GM13976 (cell line): Measurements from ENCODE around the gene RASAL3.

Source experiments
- DNase-seq: peaks from one replicate; pipeline ENCODE4 v3.0.0; 2012; ENCODE audit warnings: low spot score
- CTCF ChIP-seq: IDR thresholded peaks from 2 replicates; pipeline ENCODE4 v1.5.1; 2012; ENCODE audit warnings: borderline replicate concordance, mild to moderate bottlenecking; ENCODE audit not compliant: insufficient read depth; ENCODE audit errors: extremely low read depth, missing control alignments, control extremely low read depth
- in situ Hi-C: fragments of 300-500 bp; cut with MboI; formaldehyde crosslinking; loops from one replicate; pipeline ENCODE4 v1.12.0; 2022; ENCODE audit warnings: low sequenced_read_pairs, mixed read lengths, inconsistent platforms; ENCODE audit not compliant: unreplicated experiment

The RASAL3 gene

GRCh38 chr19:15448778-15449619 lies 15.3 kb downstream of the RASAL3 start:
- in situ Hi-C loops, result no loop called here
- TF ChIP-seq CTCF, result no peak

GRCh38 chr19:15448044-15448777 lies 16.1 kb downstream of the RASAL3 start:
- in situ Hi-C loops, result no loop called here
- TF ChIP-seq CTCF, result no peak
- DNase-seq, result no peak

More at GRCh38 chr19:15448778-15449619, 15.3 kb downstream of the RASAL3 start:
- DNase-seq, result peak; percentile 69

GRCh38 chr19:15447057-15447456 lies 17.3 kb downstream of the RASAL3 start:
- DNase-seq, result no peak
- in situ Hi-C loops, result no loop called here
- no peak for TF ChIP-seq CTCF

- in situ Hi-C loops, result no loop called here
- DNase-seq, result no peak
- TF ChIP-seq CTCF, result no peak
These were observed 18.5 kb downstream of the RASAL3 start for GRCh38 chr19:15445807-15446376.

GRCh38 chr19:15445227-15445605 lies 19.1 kb downstream of the RASAL3 start:
- no peak for DNase-seq
- no peak for TF ChIP-seq CTCF
- in situ Hi-C loops, result no loop called here

- in situ Hi-C loops, result no loop called here
- no peak for TF ChIP-seq CTCF
- no peak for DNase-seq
These were observed 19.7 kb downstream of the RASAL3 start for GRCh38 chr19:15444505-15445226.
